ENCODE data around the gene CADPS2.

CADPS2 gene

GRCh38 chr7:122675011-122675410 lies 211.2 kb downstream of the CADPS2 start:
- no peak overlapping the region for H3K27ac ChIP-seq
- ChIA-PET POLR2A (ENCODE audit: low non-redundant PET) (no interaction called here), CTCF (interaction anchor here (0.6 kb wide), 1 partner anchor 395 kb away, joined by 5 read pairs; no protein-coding TSS in a partner anchor)
- no peak for DNase-seq (ENCODE audit: low spot score)
- TF ChIP-seq, protein P1, sequence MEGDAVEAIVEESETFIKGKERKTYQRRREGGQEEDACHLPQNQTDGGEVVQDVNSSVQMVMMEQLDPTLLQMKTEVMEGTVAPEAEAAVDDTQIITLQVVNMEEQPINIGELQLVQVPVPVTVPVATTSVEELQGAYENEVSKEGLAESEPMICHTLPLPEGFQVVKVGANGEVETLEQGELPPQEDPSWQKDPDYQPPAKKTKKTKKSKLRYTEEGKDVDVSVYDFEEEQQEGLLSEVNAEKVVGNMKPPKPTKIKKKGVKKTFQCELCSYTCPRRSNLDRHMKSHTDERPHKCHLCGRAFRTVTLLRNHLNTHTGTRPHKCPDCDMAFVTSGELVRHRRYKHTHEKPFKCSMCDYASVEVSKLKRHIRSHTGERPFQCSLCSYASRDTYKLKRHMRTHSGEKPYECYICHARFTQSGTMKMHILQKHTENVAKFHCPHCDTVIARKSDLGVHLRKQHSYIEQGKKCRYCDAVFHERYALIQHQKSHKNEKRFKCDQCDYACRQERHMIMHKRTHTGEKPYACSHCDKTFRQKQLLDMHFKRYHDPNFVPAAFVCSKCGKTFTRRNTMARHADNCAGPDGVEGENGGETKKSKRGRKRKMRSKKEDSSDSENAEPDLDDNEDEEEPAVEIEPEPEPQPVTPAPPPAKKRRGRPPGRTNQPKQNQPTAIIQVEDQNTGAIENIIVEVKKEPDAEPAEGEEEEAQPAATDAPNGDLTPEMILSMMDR (conservative IDR thresholded peaks at IDR 0.05; ENCODE audit: low read depth) = no peak

DNA sequence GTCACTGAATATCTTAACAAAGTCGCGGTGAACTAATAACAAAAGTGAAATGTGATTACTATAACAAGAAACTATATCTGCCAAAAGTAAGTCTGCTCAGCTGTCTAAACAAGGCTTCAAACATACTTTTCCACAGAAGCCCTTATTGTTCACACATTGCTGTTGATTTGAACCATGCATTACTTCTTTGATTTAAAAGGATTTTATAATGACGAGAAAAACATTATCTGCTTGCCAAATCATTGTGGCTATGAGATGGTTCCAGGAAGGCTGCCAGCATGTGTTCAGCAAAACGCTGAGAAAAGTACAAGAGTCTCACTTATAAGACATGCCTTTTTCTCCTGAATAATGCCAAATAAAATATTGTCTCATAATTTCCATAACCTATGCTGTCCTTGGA lies 211.8 kb downstream of the CADPS2 start:
- ChIA-PET CTCF (interaction anchor here (0.6 kb wide), 1 partner anchor 395 kb away, joined by 5 read pairs; no protein-coding TSS in a partner anchor), POLR2A (ENCODE audit: low non-redundant PET) (no interaction called here)
- H3K27ac ChIP-seq = no peak overlapping the region
- TF ChIP-seq, protein P1 (conservative IDR thresholded peaks at IDR 0.05; ENCODE audit: low read depth) = no peak
- no peak for DNase-seq (ENCODE audit: low spot score)

GRCh38 chr7:122673951-122674350 lies 212.3 kb downstream of the CADPS2 start:
- ChIA-PET POLR2A (ENCODE audit: low non-redundant PET) (no interaction called here), CTCF (no interaction called here)
- TF ChIP-seq, protein P1 (conservative IDR thresholded peaks at IDR 0.05; ENCODE audit: low read depth) = no peak
- DNase-seq (ENCODE audit: low spot score) = no peak
- H3K27ac ChIP-seq = no peak overlapping the region

DNA sequence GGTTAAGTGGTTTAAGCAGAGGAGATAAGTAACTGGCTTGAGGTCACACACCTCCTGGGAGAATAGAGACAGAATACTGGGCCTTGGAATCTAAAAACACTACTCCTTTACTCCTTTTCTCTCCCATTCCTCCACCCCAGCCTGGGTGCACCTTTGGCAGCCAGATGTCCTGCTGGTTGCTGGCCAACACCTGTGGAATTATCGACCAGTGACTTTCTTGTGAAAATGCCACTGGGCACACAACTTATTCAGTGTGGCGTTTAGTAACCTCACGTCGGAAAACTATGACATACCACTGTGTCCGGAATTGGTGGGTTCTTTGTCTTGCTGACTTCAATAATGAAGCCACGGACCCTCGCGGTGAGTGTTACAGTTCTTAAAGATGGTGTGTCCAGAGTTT lies 213.7 kb downstream of the CADPS2 start:
- no peak overlapping the region for H3K27ac ChIP-seq
- TF ChIP-seq, protein P1 (conservative IDR thresholded peaks at IDR 0.05; ENCODE audit: low read depth) = no peak
- ChIA-PET CTCF (no interaction called here), POLR2A (ENCODE audit: low non-redundant PET) (no interaction called here)
- DNase-seq (ENCODE audit: low spot score) = no peak

DNA sequence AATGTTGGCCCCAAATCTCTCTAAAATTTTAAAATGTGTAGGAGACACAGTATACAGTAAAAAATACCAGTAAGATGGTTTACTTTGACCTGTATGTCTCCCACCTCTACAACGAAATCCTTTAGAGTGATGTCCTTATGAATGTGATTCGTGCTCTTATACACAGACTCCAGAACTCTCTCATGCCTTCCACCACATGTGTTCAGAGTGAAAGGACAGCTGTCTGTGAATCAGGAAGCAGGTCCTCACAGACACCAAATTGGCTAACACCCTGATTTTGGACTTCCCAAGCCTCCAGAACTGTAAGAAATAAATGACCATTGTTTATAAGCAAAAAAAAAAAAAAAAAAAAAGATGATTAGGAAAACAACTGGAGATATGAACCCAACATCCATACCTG lies 222.5 kb downstream of the CADPS2 start:
- TF ChIP-seq, protein P1 (conservative IDR thresholded peaks at IDR 0.05; ENCODE audit: low read depth) = no peak
- ChIA-PET CTCF (no interaction called here), POLR2A (ENCODE audit: low non-redundant PET) (no interaction called here)
- H3K27ac ChIP-seq = no peak overlapping the region
- no peak for DNase-seq (ENCODE audit: low spot score)

DNA sequence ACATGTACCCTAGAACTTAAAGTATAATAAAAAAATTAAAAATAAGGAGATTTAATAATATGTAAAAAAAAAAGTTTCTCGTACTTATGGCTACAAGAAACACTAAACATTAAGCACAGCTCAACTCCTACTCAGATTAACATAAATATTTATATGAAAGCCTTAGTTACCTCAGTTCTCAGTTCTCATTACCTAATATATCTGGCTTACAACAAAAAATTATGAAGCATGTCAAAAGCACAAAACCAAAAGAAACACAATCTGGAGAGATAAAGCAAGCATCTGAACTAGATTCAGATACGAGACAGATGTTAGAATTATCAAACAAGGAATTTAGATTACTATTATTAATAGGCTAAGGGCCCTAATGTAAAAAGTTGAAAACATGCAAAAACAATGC lies 227.4 kb downstream of the CADPS2 start:
- CTCF ChIA-PET = no interaction called here

More for the DNA sequence above, 227.4 kb downstream of the CADPS2 start:
- DNase-seq (ENCODE audit: low spot score) = no peak
- POLR2A ChIA-PET (ENCODE audit: low non-redundant PET) = no interaction called here
- TF ChIP-seq, protein P1 (conservative IDR thresholded peaks at IDR 0.05; ENCODE audit: low read depth) = no peak
- H3K27ac ChIP-seq = no peak overlapping the region
